Measurements from ENCODE around the gene IL1RAP.

IL1RAP gene

DNA sequence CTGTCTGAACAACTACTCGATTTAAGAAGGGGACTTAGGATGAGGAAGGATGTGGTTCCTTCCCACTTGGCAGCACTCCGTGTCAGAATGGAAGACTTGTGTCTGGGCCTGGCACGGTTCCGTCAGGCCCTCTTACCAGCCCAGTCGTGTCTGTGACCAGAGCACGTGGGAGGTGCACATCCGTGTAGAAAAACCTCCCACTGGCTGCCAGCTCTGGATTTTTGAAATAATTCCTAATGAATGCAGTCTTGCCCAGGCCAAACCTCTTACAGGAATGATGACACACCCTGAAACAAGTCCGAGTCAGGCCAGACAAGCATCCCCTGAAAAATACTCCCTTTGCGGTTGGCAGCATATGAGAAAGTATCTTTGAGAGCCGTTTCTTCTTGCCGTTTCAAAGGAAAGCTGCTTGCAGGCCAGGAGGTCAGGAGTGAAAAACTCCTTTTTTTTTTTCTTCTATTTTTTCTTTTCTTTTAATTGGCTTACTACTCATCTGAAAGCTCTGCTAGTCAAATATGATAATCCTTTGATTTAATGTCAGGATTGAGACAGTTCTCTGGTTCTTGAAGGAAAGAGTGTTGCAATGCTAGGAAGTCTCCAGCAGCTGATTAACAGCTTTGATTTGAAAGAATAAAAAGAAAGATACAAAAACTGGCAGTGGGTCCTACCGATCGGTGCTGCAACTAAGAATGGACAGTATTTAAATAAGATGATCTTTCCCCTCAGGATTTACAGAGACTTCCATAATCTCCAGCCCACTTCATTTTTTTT lies 19.8 kb downstream of the IL1RAP start:
- TF ChIP-seq ZNF70 (CRISPR knock-in tag; IDR thresholded peaks at IDR 0.05) (no peak), ZNF8 (CRISPR knock-in tag; IDR thresholded peaks at IDR 0.05) (no peak)
- peak; percentile 89 for ATAC-seq

DNA sequence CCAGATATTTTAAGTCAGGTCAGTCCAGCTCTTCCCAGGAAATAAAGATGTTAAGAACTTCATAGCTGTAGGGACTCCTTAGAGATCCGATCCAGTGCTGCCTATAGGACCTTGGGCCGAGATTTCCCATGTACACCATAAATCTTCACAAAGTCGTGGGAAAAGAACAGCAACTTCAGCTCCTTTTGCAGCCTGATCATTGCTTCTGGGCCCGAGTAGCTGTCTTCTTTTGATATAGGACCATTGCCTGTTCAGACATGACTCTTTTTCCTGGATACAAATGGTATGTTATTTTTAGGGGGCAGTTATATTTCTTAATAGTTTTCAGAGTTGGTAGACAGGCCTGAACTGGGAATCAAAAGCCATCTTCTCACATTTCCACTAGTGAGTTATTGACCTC lies 20.5 kb downstream of the IL1RAP start:
- peak; percentile 28 for ATAC-seq

DNA sequence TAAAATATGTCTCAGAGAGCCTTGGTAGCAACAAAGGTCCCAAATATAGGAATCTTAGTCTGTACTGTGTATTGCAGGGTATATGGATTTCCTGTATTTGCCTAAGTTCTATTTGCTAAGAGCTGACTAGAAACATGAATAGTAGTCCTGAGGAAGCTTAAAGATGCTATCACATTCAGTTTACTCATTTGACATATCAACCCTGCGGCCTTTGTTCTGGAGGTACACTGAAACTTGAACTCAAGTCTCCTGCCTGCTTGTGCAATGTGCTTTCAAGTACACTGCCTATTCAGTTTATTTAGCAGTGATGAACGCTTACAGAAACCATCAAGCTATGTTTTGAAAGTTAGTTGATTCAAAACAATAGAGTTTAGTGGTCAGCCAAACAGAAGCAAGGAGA lies 21.1 kb downstream of the IL1RAP start:
- ATAC-seq = no peak
- TF ChIP-seq BACH2 (CRISPR knock-in tag; IDR thresholded peaks at IDR 0.05; ENCODE audit: borderline replicate concordance) (no peak), ZNF565 (CRISPR knock-in tag; conservative IDR thresholded peaks at IDR 0.05; ENCODE audit: low read depth) (no peak), ESRRG (CRISPR knock-in tag; IDR thresholded peaks at IDR 0.05) (no peak), OSR1 (CRISPR knock-in tag; IDR thresholded peaks at IDR 0.05) (no peak), GLIS3 (CRISPR knock-in tag; IDR thresholded peaks at IDR 0.05) (no peak), ISL1 (CRISPR knock-in tag; IDR thresholded peaks at IDR 0.05) (no peak)

More for the DNA sequence above, 20.5 kb downstream of the IL1RAP start:
- TF ChIP-seq ZFP3 (CRISPR knock-in tag; IDR thresholded peaks at IDR 0.05) = no peak

DNA sequence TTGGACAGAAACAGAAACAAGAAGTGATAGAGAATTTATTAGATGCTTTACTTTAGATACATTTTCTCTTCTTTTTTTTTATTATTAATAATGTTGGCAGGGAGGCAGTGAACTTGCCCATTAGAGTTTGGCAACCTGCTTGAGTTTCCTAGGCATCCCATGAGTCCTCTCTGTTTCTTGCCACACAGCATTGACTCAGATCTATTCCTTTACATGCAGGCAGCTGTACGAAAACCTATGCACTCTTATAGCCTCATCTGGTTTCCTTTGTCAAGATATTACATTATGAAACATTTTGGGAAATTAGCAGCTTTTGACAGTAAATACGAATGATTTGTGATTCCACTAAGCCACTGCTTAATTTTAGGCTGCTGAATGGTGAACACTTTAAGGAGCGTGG lies 23.3 kb downstream of the IL1RAP start:
- ATAC-seq = no peak
- TF ChIP-seq CSDC2 (CRISPR knock-in tag; IDR thresholded peaks at IDR 0.05) (no peak), ARNTL (CRISPR knock-in tag; IDR thresholded peaks at IDR 0.05; ENCODE audit: borderline replicate concordance, low read depth) (no peak), ZFP30 (CRISPR knock-in tag; IDR thresholded peaks at IDR 0.05) (no peak), GLIS3 (CRISPR knock-in tag; IDR thresholded peaks at IDR 0.05) (no peak), ISL1 (CRISPR knock-in tag; IDR thresholded peaks at IDR 0.05) (no peak), BACH2 (CRISPR knock-in tag; IDR thresholded peaks at IDR 0.05; ENCODE audit: borderline replicate concordance) (no peak), SNAI2 (CRISPR knock-in tag; IDR thresholded peaks at IDR 0.05) (no peak), ESRRG (CRISPR knock-in tag; IDR thresholded peaks at IDR 0.05) (no peak), TOX (CRISPR knock-in tag; IDR thresholded peaks at IDR 0.05; ENCODE audit: borderline replicate concordance) (no peak), OSR1 (CRISPR knock-in tag; IDR thresholded peaks at IDR 0.05) (no peak), ZNF70 (CRISPR knock-in tag; IDR thresholded peaks at IDR 0.05) (no peak), ZC3H10 (CRISPR knock-in tag; IDR thresholded peaks at IDR 0.05) (no peak), PPARA (CRISPR knock-in tag; IDR thresholded peaks at IDR 0.05; ENCODE audit: borderline replicate concordance) (no peak)
- TF ChIP-seq, protein P1, sequence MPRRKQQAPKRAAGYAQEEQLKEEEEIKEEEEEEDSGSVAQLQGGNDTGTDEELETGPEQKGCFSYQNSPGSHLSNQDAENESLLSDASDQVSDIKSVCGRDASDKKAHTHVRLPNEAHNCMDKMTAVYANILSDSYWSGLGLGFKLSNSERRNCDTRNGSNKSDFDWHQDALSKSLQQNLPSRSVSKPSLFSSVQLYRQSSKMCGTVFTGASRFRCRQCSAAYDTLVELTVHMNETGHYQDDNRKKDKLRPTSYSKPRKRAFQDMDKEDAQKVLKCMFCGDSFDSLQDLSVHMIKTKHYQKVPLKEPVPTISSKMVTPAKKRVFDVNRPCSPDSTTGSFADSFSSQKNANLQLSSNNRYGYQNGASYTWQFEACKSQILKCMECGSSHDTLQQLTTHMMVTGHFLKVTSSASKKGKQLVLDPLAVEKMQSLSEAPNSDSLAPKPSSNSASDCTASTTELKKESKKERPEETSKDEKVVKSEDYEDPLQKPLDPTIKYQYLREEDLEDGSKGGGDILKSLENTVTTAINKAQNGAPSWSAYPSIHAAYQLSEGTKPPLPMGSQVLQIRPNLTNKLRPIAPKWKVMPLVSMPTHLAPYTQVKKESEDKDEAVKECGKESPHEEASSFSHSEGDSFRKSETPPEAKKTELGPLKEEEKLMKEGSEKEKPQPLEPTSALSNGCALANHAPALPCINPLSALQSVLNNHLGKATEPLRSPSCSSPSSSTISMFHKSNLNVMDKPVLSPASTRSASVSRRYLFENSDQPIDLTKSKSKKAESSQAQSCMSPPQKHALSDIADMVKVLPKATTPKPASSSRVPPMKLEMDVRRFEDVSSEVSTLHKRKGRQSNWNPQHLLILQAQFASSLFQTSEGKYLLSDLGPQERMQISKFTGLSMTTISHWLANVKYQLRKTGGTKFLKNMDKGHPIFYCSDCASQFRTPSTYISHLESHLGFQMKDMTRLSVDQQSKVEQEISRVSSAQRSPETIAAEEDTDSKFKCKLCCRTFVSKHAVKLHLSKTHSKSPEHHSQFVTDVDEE (CRISPR knock-in tag; IDR thresholded peaks at IDR 0.05) = no peak
- TF ChIP-seq, protein P2, sequence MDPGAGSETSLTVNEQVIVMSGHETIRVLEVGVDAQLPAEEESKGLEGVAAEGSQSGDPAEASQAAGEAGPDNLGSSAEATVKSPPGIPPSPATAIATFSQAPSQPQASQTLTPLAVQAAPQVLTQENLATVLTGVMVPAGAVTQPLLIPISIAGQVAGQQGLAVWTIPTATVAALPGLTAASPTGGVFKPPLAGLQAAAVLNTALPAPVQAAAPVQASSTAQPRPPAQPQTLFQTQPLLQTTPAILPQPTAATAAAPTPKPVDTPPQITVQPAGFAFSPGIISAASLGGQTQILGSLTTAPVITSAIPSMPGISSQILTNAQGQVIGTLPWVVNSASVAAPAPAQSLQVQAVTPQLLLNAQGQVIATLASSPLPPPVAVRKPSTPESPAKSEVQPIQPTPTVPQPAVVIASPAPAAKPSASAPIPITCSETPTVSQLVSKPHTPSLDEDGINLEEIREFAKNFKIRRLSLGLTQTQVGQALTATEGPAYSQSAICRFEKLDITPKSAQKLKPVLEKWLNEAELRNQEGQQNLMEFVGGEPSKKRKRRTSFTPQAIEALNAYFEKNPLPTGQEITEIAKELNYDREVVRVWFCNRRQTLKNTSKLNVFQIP (CRISPR knock-in tag; IDR thresholded peaks at IDR 0.05; ENCODE audit: borderline replicate concordance, low read depth) = no peak
- TF ChIP-seq, protein P3, sequence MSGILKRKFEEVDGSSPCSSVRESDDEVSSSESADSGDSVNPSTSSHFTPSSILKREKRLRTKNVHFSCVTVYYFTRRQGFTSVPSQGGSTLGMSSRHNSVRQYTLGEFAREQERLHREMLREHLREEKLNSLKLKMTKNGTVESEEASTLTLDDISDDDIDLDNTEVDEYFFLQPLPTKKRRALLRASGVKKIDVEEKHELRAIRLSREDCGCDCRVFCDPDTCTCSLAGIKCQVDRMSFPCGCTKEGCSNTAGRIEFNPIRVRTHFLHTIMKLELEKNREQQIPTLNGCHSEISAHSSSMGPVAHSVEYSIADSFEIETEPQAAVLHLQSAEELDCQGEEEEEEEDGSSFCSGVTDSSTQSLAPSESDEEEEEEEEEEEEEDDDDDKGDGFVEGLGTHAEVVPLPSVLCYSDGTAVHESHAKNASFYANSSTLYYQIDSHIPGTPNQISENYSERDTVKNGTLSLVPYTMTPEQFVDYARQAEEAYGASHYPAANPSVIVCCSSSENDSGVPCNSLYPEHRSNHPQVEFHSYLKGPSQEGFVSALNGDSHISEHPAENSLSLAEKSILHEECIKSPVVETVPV (CRISPR knock-in tag; IDR thresholded peaks at IDR 0.05) = no peak
- TF ChIP-seq, protein P4, sequence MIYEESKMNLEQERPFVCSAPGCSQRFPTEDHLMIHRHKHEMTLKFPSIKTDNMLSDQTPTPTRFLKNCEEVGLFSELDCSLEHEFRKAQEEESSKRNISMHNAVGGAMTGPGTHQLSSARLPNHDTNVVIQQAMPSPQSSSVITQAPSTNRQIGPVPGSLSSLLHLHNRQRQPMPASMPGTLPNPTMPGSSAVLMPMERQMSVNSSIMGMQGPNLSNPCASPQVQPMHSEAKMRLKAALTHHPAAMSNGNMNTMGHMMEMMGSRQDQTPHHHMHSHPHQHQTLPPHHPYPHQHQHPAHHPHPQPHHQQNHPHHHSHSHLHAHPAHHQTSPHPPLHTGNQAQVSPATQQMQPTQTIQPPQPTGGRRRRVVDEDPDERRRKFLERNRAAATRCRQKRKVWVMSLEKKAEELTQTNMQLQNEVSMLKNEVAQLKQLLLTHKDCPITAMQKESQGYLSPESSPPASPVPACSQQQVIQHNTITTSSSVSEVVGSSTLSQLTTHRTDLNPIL (CRISPR knock-in tag; IDR thresholded peaks at IDR 0.05; ENCODE audit: low read depth) = no peak

Measured in SK-N-SH treated with all-trans-retinoic acid at 6 μM for 48 hours (cell line).